ENCODE results near the gene GSK3B. TPM values are rescaled to one million over a fixed set of nuclear protein-coding genes. Genes with fewer than 3 reads are reported as not detected.

The GSK3B gene
- total and polyA plus RNA-seq, 2 experiments from 2014 or later: 29.0 to 45.3 TPM

DNA sequence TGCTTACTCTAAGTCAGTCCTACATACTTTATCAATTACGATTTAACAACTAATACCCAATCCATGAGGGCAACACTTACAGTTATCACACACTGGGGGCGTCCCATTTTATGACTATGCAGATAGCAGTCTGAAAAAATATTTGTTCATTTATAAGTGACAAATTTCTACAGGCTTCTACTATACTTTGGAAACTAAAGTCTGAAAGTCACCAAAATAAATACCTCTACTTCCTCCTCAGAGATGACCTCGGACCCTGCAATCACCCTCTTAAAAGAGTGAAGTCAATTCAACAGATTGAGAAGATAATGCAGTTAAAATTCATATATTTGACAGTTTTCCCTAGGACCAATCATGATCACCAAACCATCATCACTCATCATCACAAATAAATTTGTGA lies 76.6 kb downstream of the GSK3B start:
- H3K27me3 Mint-ChIP-seq (ENCODE audit: insufficient read depth, low read depth, poor library complexity): no peaks in the 10 kb centered on the region
- DNase-seq (ENCODE audit: low spot score): no peak
- peak overlapping the region; percentile 9; the same call in 1 of the 2 replicates for H3K27ac Mint-ChIP-seq
- ATAC-seq: no peak
- Histone ChIP-seq H3K79me2 (replicated peaks; ENCODE audit: insufficient read depth) (peaks cover 100% of the 10 kb centered on the region), H3K4me3 (no peak overlapping the region), H2AFZ (no peak overlapping the region), H3K36me3 (ENCODE audit: insufficient read depth) (no peaks in the 10 kb centered on the region), H3K4me1 (ENCODE audit: insufficient read depth) (peaks cover 10% of the 10 kb centered on the region), H3K27ac (ENCODE audit: low read depth) (no peak overlapping the region), H3K9me2 (ENCODE audit: insufficient read depth) (no peaks in the 10 kb centered on the region), H4K20me1 (replicated peaks; ENCODE audit: insufficient read depth) (peaks cover 40% of the 10 kb centered on the region), H3F3A (replicated peaks; ENCODE audit: low read depth) (no peaks in the 10 kb centered on the region), H3K27me3 (ENCODE audit: insufficient read depth) (no peaks in the 10 kb centered on the region), H3K4me2 (no peak overlapping the region)
- no peaks in the 10 kb centered on the region for H3K9me3 Mint-ChIP-seq
- H3K4me3 Mint-ChIP-seq: no peak overlapping the region
- no peaks in the 10 kb centered on the region for H3K36me3 Mint-ChIP-seq (ENCODE audit: low read depth)
- peaks cover 26% of the 10 kb centered on the region for H3K4me1 Mint-ChIP-seq
- TF ChIP-seq ZNF114 (CRISPR knock-in tag; IDR thresholded peaks at IDR 0.05): no peak
- no peak for TF ChIP-seq EZH2 (IDR thresholded peaks at IDR 0.05; ENCODE audit: low read depth, unreplicated experiment)
- no peak for TF ChIP-seq ZNF331 (CRISPR knock-in tag; IDR thresholded peaks at IDR 0.05; ENCODE audit: low read depth)
- no peak for TF ChIP-seq CREB1 (CRISPR knock-in tag; IDR thresholded peaks at IDR 0.05; ENCODE audit: low read depth)
- no peak for TF ChIP-seq STAT1 (IDR thresholded peaks at IDR 0.05; ENCODE audit: unreplicated experiment)
- TF ChIP-seq POLR2AphosphoS5 (IDR thresholded peaks at IDR 0.05; ENCODE audit: low read depth): no peak
- TF ChIP-seq EZH2phosphoT487 (IDR thresholded peaks at IDR 0.05; ENCODE audit: unreplicated experiment): no peak
- no peak for TF ChIP-seq JUNB (IDR thresholded peaks at IDR 0.05; ENCODE audit: unreplicated experiment)
- TF ChIP-seq, protein P1, sequence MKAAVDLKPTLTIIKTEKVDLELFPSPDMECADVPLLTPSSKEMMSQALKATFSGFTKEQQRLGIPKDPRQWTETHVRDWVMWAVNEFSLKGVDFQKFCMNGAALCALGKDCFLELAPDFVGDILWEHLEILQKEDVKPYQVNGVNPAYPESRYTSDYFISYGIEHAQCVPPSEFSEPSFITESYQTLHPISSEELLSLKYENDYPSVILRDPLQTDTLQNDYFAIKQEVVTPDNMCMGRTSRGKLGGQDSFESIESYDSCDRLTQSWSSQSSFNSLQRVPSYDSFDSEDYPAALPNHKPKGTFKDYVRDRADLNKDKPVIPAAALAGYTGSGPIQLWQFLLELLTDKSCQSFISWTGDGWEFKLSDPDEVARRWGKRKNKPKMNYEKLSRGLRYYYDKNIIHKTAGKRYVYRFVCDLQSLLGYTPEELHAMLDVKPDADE (IDR thresholded peaks at IDR 0.05): no peak
- TF ChIP-seq, protein P2, sequence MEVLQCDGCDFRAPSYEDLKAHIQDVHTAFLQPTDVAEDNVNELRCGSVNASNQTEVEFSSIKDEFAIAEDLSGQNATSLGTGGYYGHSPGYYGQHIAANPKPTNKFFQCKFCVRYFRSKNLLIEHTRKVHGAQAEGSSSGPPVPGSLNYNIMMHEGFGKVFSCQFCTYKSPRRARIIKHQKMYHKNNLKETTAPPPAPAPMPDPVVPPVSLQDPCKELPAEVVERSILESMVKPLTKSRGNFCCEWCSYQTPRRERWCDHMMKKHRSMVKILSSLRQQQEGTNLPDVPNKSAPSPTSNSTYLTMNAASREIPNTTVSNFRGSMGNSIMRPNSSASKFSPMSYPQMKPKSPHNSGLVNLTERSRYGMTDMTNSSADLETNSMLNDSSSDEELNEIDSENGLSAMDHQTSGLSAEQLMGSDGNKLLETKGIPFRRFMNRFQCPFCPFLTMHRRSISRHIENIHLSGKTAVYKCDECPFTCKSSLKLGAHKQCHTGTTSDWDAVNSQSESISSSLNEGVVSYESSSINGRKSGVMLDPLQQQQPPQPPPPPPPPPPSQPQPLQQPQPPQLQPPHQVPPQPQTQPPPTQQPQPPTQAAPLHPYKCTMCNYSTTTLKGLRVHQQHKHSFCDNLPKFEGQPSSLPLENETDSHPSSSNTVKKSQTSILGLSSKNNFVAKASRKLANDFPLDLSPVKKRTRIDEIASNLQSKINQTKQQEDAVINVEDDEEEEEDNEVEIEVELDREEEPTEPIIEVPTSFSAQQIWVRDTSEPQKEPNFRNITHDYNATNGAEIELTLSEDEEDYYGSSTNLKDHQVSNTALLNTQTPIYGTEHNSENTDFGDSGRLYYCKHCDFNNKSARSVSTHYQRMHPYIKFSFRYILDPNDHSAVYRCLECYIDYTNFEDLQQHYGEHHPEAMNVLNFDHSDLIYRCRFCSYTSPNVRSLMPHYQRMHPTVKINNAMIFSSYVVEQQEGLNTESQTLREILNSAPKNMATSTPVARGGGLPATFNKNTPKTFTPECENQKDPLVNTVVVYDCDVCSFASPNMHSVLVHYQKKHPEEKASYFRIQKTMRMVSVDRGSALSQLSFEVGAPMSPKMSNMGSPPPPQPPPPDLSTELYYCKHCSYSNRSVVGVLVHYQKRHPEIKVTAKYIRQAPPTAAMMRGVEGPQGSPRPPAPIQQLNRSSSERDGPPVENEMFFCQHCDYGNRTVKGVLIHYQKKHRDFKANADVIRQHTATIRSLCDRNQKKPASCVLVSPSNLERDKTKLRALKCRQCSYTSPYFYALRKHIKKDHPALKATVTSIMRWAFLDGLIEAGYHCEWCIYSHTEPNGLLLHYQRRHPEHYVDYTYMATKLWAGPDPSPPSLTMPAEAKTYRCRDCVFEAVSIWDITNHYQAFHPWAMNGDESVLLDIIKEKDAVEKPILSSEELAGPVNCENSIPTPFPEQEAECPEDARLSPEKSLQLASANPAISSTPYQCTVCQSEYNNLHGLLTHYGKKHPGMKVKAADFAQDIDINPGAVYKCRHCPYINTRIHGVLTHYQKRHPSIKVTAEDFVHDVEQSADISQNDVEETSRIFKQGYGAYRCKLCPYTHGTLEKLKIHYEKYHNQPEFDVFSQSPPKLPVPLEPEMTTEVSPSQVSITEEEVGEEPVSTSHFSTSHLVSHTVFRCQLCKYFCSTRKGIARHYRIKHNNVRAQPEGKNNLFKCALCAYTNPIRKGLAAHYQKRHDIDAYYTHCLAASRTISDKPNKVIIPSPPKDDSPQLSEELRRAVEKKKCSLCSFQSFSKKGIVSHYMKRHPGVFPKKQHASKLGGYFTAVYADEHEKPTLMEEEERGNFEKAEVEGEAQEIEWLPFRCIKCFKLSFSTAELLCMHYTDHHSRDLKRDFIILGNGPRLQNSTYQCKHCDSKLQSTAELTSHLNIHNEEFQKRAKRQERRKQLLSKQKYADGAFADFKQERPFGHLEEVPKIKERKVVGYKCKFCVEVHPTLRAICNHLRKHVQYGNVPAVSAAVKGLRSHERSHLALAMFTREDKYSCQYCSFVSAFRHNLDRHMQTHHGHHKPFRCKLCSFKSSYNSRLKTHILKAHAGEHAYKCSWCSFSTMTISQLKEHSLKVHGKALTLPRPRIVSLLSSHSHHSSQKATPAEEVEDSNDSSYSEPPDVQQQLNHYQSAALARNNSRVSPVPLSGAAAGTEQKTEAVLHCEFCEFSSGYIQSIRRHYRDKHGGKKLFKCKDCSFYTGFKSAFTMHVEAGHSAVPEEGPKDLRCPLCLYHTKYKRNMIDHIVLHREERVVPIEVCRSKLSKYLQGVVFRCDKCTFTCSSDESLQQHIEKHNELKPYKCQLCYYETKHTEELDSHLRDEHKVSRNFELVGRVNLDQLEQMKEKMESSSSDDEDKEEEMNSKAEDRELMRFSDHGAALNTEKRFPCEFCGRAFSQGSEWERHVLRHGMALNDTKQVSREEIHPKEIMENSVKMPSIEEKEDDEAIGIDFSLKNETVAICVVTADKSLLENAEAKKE (CRISPR knock-in tag; IDR thresholded peaks at IDR 0.05): no peak
- TF ChIP-seq, protein P3, sequence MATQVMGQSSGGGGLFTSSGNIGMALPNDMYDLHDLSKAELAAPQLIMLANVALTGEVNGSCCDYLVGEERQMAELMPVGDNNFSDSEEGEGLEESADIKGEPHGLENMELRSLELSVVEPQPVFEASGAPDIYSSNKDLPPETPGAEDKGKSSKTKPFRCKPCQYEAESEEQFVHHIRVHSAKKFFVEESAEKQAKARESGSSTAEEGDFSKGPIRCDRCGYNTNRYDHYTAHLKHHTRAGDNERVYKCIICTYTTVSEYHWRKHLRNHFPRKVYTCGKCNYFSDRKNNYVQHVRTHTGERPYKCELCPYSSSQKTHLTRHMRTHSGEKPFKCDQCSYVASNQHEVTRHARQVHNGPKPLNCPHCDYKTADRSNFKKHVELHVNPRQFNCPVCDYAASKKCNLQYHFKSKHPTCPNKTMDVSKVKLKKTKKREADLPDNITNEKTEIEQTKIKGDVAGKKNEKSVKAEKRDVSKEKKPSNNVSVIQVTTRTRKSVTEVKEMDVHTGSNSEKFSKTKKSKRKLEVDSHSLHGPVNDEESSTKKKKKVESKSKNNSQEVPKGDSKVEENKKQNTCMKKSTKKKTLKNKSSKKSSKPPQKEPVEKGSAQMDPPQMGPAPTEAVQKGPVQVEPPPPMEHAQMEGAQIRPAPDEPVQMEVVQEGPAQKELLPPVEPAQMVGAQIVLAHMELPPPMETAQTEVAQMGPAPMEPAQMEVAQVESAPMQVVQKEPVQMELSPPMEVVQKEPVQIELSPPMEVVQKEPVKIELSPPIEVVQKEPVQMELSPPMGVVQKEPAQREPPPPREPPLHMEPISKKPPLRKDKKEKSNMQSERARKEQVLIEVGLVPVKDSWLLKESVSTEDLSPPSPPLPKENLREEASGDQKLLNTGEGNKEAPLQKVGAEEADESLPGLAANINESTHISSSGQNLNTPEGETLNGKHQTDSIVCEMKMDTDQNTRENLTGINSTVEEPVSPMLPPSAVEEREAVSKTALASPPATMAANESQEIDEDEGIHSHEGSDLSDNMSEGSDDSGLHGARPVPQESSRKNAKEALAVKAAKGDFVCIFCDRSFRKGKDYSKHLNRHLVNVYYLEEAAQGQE (IDR thresholded peaks at IDR 0.05; ENCODE audit: unreplicated experiment): no peak
- TF ChIP-seq NANOG (IDR thresholded peaks at IDR 0.05; ENCODE audit: borderline replicate concordance): no peak
- TF ChIP-seq, protein P4, sequence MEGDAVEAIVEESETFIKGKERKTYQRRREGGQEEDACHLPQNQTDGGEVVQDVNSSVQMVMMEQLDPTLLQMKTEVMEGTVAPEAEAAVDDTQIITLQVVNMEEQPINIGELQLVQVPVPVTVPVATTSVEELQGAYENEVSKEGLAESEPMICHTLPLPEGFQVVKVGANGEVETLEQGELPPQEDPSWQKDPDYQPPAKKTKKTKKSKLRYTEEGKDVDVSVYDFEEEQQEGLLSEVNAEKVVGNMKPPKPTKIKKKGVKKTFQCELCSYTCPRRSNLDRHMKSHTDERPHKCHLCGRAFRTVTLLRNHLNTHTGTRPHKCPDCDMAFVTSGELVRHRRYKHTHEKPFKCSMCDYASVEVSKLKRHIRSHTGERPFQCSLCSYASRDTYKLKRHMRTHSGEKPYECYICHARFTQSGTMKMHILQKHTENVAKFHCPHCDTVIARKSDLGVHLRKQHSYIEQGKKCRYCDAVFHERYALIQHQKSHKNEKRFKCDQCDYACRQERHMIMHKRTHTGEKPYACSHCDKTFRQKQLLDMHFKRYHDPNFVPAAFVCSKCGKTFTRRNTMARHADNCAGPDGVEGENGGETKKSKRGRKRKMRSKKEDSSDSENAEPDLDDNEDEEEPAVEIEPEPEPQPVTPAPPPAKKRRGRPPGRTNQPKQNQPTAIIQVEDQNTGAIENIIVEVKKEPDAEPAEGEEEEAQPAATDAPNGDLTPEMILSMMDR (conservative IDR thresholded peaks at IDR 0.05; ENCODE audit: low read depth in 2 of 2): no peak

All from GM23338 (cell line).